ENCODE measurements around the gene MAP4K2. TPM values are rescaled to one million over a fixed set of nuclear protein-coding genes. Genes with fewer than 3 reads are reported as not detected.

Gene MAP4K2
- total and polyA plus RNA-seq, 9 of the 15 experiments (the other 6 are each of a cell fraction or from before 2014, with no cell fraction given), result 0.13 to 14.5 (median 7.3) TPM

- 0 out of 2 replicates have a peak, but pooled peaks have one; percentile 58 for TF ChIP-seq ETS1 (conservative IDR thresholded peaks at IDR 0.05; ENCODE audit: control insufficient read depth, low read depth, low read length)
- peak; percentile 23; the same call in 1 of the 2 replicates for TF ChIP-seq FOSL1 (tag; conservative IDR thresholded peaks at IDR 0.05)
- TF ChIP-seq MNT (conservative IDR thresholded peaks at IDR 0.05), result 0 out of 4 replicates have a peak, but pooled peaks of 1 of the 2 experiments have one; percentile 39
- no peak for TF ChIP-seq NFYB (IDR thresholded peaks at IDR 0.05; ENCODE audit: extremely low read depth, insufficient read length)
- peak; percentile 63; the same call in 1 of the 2 replicates for TF ChIP-seq ZNF511 (CRISPR knock-in tag; IDR thresholded peaks at IDR 0.05)
- TF ChIP-seq POLR2A (conservative IDR thresholded peaks at IDR 0.05), result peak; percentile 55
- no peak for TF ChIP-seq NR4A1 (CRISPR knock-in tag; IDR thresholded peaks at IDR 0.05)
- TF ChIP-seq NR4A1 (tag; IDR thresholded peaks at IDR 0.05), result no peak
- TF ChIP-seq ZNF408 (CRISPR knock-in tag; IDR thresholded peaks at IDR 0.05; ENCODE audit: low read depth), result no peak
- TF ChIP-seq NCOA1 (IDR thresholded peaks at IDR 0.05; ENCODE audit: low read depth), result no peak
- TF ChIP-seq ZNF740 (CRISPR knock-in tag; IDR thresholded peaks at IDR 0.05), result peak; percentile 57; the same call in 1 of the 2 replicates
- TF ChIP-seq ZNF740 (tag; IDR thresholded peaks at IDR 0.05), result no peak
- peak; percentile 79 for TF ChIP-seq VEZF1 (CRISPR knock-in tag; IDR thresholded peaks at IDR 0.05)
- TF ChIP-seq JUN (IDR thresholded peaks at IDR 0.05; ENCODE audit: borderline replicate concordance, low read depth, low read length), result no peak
- no peak; the same call in 1 of the 2 replicates for TF ChIP-seq JUN (CRISPR knock-in tag; IDR thresholded peaks at IDR 0.05; ENCODE audit: borderline replicate concordance)
- no peak for TF ChIP-seq NR3C1 (CRISPR knock-in tag; IDR thresholded peaks at IDR 0.05)
- TF ChIP-seq NRF1 (conservative IDR thresholded peaks at IDR 0.05 in 1 of 2, IDR thresholded peaks at IDR 0.05 in 1 of 2), result peak; percentile 92 to 93
- no peak for TF ChIP-seq ZNF668 (CRISPR knock-in tag; IDR thresholded peaks at IDR 0.05)
- no peak for TF ChIP-seq EP400 (IDR thresholded peaks at IDR 0.05)
- TF ChIP-seq ZNF395 (CRISPR knock-in tag; IDR thresholded peaks at IDR 0.05), result 0 out of 2 replicates have a peak, but pooled peaks have one; percentile 53
- no peak for TF ChIP-seq ARID1B (IDR thresholded peaks at IDR 0.05)
These were observed 25.4 kb downstream of the MAP4K2 start (continued) for GRCh38 chr11:64777449-64778222.

All from K562 (cell line).